ENCODE measurements around the gene ZNF723.

The ZNF723 gene

GRCh38 chr19:22893855-22894270, 61.8 kb downstream of the ZNF723 start:
- peaks cover 3 to 9% of the 10 kb centered on the region in 2 donors for H3K9me3 ChIP-seq (ENCODE audit: control insufficient read depth in 1 of 2, low read length in 2 of 2)
- no peaks in the 10 kb centered on the region for H3K27me3 ChIP-seq (ENCODE audit: low read depth, low read length)
- peak overlapping the region in 1 of 2 donors; percentile 29 for H3K4me3 ChIP-seq (ENCODE audit: low read depth in 1 of 2, low read length in 2 of 2)
- H3K4me1 ChIP-seq (ENCODE audit: control insufficient read depth in 1 of 2, insufficient read depth in 2 of 2, low read length in 2 of 2): no peaks in the 10 kb centered on the region
- H3K27ac ChIP-seq (ENCODE audit: low read length): no peak overlapping the region
- no peaks in the 10 kb centered on the region for H3K36me3 ChIP-seq (ENCODE audit: control insufficient read depth in 1 of 2, insufficient read depth in 2 of 2, low read length in 2 of 2)

GRCh38 chr19:22901431-22902130, 69.5 kb downstream of the ZNF723 start:
- Histone ChIP-seq H3K9me3 (ENCODE audit: control insufficient read depth in 1 of 2, low read length in 2 of 2) (peaks cover 13 to 31% of the 10 kb centered on the region in 2 donors), H3K4me1 (ENCODE audit: control insufficient read depth in 1 of 2, insufficient read depth in 2 of 2, low read length in 2 of 2) (no peaks in the 10 kb centered on the region), H3K4me3 (ENCODE audit: low read depth in 1 of 2, low read length in 2 of 2) (peak overlapping the region in 1 of 2 donors; percentile 28), H3K27me3 (ENCODE audit: low read depth, low read length) (no peaks in the 10 kb centered on the region), H3K36me3 (ENCODE audit: control insufficient read depth in 1 of 2, insufficient read depth in 2 of 2, low read length in 2 of 2) (no peaks in the 10 kb centered on the region), H3K27ac (ENCODE audit: low read length) (no peak overlapping the region)

Measured in muscle layer of duodenum (tissue), 2 donors.